Nephron progenitor cell (in vitro differentiated cells): ENCODE data around the gene FCER1G.

Experiments
- DNase-seq: peaks from one replicate; pipeline ENCODE4 v3.0.0; 2021
- H3K27ac Mint-ChIP-seq: 2 replicates; pipeline ENCODE4 v1.8.0; 2021; ENCODE audit warnings: mild to moderate bottlenecking, moderate library complexity, mixed read lengths
- H3K27me3 Mint-ChIP-seq: 2 replicates; pipeline ENCODE4 v1.8.0; 2021; ENCODE audit warnings: mild to moderate bottlenecking, low read depth, mixed read lengths; ENCODE audit not compliant: poor library complexity
- H3K36me3 Mint-ChIP-seq: 2 replicates; pipeline ENCODE4 v1.8.0; 2021; ENCODE audit warnings: low read depth, mixed read lengths
- H3K4me1 Mint-ChIP-seq: 2 replicates; pipeline ENCODE4 v1.8.0; 2021; ENCODE audit warnings: mixed read lengths
- H3K4me3 Mint-ChIP-seq: 2 replicates; pipeline ENCODE4 v1.8.0; 2021; ENCODE audit warnings: mild to moderate bottlenecking, moderate library complexity, mixed read lengths
- H3K9me3 Mint-ChIP-seq: 2 replicates; pipeline ENCODE4 v1.8.0; 2021; ENCODE audit warnings: mild to moderate bottlenecking, moderate library complexity, mixed read lengths
- CTCF ChIP-seq: fragments of 200-600 bp; sonication (generic); IDR thresholded peaks from 2 replicates; pipeline ENCODE4 v1.5.0; 2021; ENCODE audit warnings: antibody characterized with exemption

FCER1G gene

GRCh38 chr1:161217831-161218230, 2.7 kb downstream of the FCER1G start:
- peak overlapping the region; percentile 87 for H3K27ac Mint-ChIP-seq
- no peak for TF ChIP-seq CTCF
- no peaks in the 10 kb centered on the region for H3K9me3 Mint-ChIP-seq
- peaks cover 23% of the 10 kb centered on the region for H3K36me3 Mint-ChIP-seq
- no peak overlapping the region for H3K4me3 Mint-ChIP-seq
- peaks cover 40% of the 10 kb centered on the region for H3K4me1 Mint-ChIP-seq
- no peak for DNase-seq
- peaks cover 7% of the 10 kb centered on the region for H3K27me3 Mint-ChIP-seq

GRCh38 chr1:161218301-161219077, 3.4 kb downstream of the FCER1G start:
- H3K4me3 Mint-ChIP-seq: no peak overlapping the region
- H3K4me1 Mint-ChIP-seq: peaks cover 42% of the 10 kb centered on the region
- H3K36me3 Mint-ChIP-seq: peaks cover 16% of the 10 kb centered on the region
- H3K27me3 Mint-ChIP-seq: peaks cover 10% of the 10 kb centered on the region
- no peaks in the 10 kb centered on the region for H3K9me3 Mint-ChIP-seq
- DNase-seq: no peak
- no peak for TF ChIP-seq CTCF
- no peak overlapping the region for H3K27ac Mint-ChIP-seq

- TF ChIP-seq CTCF: no peak
- H3K36me3 Mint-ChIP-seq: peaks cover 8% of the 10 kb centered on the region
- no peak overlapping the region for H3K27ac Mint-ChIP-seq
- no peaks in the 10 kb centered on the region for H3K9me3 Mint-ChIP-seq
- H3K4me1 Mint-ChIP-seq: peaks cover 50% of the 10 kb centered on the region
- peaks cover 10% of the 10 kb centered on the region for H3K27me3 Mint-ChIP-seq
- H3K4me3 Mint-ChIP-seq: no peak overlapping the region
- DNase-seq: no peak
These were observed 4.2 kb downstream of the FCER1G start for GRCh38 chr1:161219078-161219892.

DNA sequence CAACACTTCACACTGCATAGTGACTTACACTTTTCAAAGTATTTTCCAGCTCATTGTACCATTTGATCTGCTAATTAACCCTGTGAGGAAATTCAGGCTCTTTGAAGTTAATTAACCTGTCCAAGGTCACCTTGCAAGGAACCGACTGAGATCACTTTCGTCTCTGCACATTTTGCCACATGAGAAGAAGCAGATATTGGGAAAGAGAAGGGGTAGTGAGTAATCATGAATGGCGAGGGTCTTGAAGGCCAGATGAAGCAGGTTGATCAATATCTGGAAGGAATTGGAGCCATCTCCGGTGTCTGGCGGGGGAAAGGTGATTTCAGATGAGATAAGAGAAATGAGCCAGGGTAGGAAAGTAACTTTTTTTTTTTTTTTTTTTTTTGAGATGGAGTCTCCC, 4.9 kb downstream of the FCER1G start:
- no peak for DNase-seq
- Mint-ChIP-seq H3K9me3 (no peaks in the 10 kb centered on the region), H3K27me3 (peaks cover 10% of the 10 kb centered on the region), H3K27ac (no peak overlapping the region), H3K36me3 (peaks cover 3% of the 10 kb centered on the region), H3K4me3 (no peak overlapping the region), H3K4me1 (peaks cover 50% of the 10 kb centered on the region)
- no peak for TF ChIP-seq CTCF

- no peak for TF ChIP-seq CTCF
- peaks cover 61% of the 10 kb centered on the region for H3K4me1 Mint-ChIP-seq
These were observed 7.3 kb downstream of the FCER1G start for GRCh38 chr1:161222175-161223019.

More at GRCh38 chr1:161222175-161223019, 7.3 kb downstream of the FCER1G start:
- no peaks in the 10 kb centered on the region for H3K36me3 Mint-ChIP-seq
- no peak for DNase-seq
- peaks cover 10% of the 10 kb centered on the region for H3K27me3 Mint-ChIP-seq
- H3K9me3 Mint-ChIP-seq: no peaks in the 10 kb centered on the region
- no peak overlapping the region for H3K4me3 Mint-ChIP-seq
- no peak overlapping the region for H3K27ac Mint-ChIP-seq
